ENCODE data around the gene LYL1. TPM values are rescaled to one million over a fixed set of nuclear protein-coding genes. Genes with fewer than 3 reads are reported as not detected.

The LYL1 gene
- total RNA-seq, 1 experiment from 2014 or later, result 0.63 TPM

DNA sequence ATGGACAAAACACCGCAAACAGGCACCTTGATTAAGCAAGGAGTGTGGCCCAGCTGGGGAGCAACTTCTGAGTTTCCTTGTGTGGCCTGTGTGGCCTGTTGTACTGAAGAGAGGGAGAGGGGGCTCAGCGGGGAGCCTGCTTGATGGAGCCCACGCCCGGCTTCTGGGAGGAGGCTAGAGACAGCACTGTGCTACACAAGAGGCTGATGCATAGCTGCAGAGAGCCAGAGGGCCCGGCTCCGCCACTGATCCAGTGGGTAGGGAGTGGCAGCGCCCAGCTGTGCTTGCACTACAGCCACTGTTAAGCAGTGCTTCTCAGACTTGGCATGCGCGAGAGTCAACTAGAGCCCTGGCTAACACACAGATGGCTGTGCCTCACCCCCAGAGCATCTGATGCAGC, 19.0 kb downstream of the LYL1 start:
- Histone ChIP-seq H2BK120ac (ENCODE audit: low read depth, low read length, poor library complexity, severe bottlenecking) (no peak overlapping the region), H2BK12ac (ENCODE audit: insufficient read length, low read depth, low read length) (no peak overlapping the region), H4K91ac (ENCODE audit: insufficient read length, low read depth, low read length) (no peak overlapping the region), H3K18ac (ENCODE audit: insufficient read length, low read depth, low read length) (no peak overlapping the region), H3K23me2 (ENCODE audit: insufficient read length, low read depth, low read length, poor library complexity, severe bottlenecking) (peaks cover 2% of the 10 kb centered on the region), H2BK20ac (ENCODE audit: low read depth, low read length, poor library complexity, severe bottlenecking) (no peak overlapping the region), H3K4ac (ENCODE audit: low read depth, low read length) (no peak overlapping the region), H2AFZ (ENCODE audit: low read length) (no peak overlapping the region), H2AK5ac (ENCODE audit: insufficient read length, low read length) (no peak overlapping the region), H3K9ac (ENCODE audit: extremely low read depth, insufficient read length, low read length) (no peak overlapping the region), H3K79me2 (ENCODE audit: insufficient read depth, low read length) (no peaks in the 10 kb centered on the region), H3T11ph (ENCODE audit: low read length) (no peak overlapping the region), H3K56ac (ENCODE audit: insufficient read length, low read depth, low read length) (no peak overlapping the region), H3K4me2 (ENCODE audit: insufficient read depth, insufficient read length, low read length) (no peak overlapping the region), H4K20me1 (ENCODE audit: control insufficient read depth, insufficient read depth, insufficient read length) (no peaks in the 10 kb centered on the region), H3K27ac (ENCODE audit: insufficient read length, low read depth, low read length) (no peak overlapping the region), H3K14ac (ENCODE audit: insufficient read depth, low read length) (no peak overlapping the region), H4K8ac (replicated peaks; ENCODE audit: insufficient read length, low read depth, low read length) (no peak overlapping the region), H2BK15ac (ENCODE audit: low read depth, low read length) (no peak overlapping the region), H2BK5ac (ENCODE audit: insufficient read length, low read length) (no peak overlapping the region), H3K23ac (ENCODE audit: insufficient read length, low read depth, low read length) (no peak overlapping the region), H3K27me3 (ENCODE audit: insufficient read depth, low read length) (no peaks in the 10 kb centered on the region; the same call in 1 of the 2 replicates), H3K9me3 (ENCODE audit: control insufficient read depth, low read depth, low read length) (no peaks in the 10 kb centered on the region), H3K79me1 (ENCODE audit: insufficient read depth, low read depth, low read length, poor library complexity, severe bottlenecking) (no peaks in the 10 kb centered on the region), H4K5ac (ENCODE audit: insufficient read length, low read depth, low read length) (no peak overlapping the region), H3K4me1 (ENCODE audit: insufficient read depth, low read length) (peaks cover 5% of the 10 kb centered on the region; the same call in 1 of the 2 replicates)
- Mint-ChIP-seq H3K9me3 (no peaks in the 10 kb centered on the region), H3K4me3 (no peak overlapping the region), H3K27me3 (ENCODE audit: low read depth) (peaks cover 56% of the 10 kb centered on the region), H3K27ac (no peak overlapping the region), H3K4me1 (peaks cover 14 to 43% of the 10 kb centered on the region in 2 experiments), H3K36me3 (ENCODE audit: insufficient read depth in 1 of 3, low read depth in 3 of 3) (no peaks in the 10 kb centered on the region)
- DNase-seq, result no peak
- WGBS (ENCODE audit: extremely low coverage, insufficient read length, low lambda C conversion rate), result no CpG with 5 or more reads among the region's 9 CpGs
- TF ChIP-seq, protein P1, sequence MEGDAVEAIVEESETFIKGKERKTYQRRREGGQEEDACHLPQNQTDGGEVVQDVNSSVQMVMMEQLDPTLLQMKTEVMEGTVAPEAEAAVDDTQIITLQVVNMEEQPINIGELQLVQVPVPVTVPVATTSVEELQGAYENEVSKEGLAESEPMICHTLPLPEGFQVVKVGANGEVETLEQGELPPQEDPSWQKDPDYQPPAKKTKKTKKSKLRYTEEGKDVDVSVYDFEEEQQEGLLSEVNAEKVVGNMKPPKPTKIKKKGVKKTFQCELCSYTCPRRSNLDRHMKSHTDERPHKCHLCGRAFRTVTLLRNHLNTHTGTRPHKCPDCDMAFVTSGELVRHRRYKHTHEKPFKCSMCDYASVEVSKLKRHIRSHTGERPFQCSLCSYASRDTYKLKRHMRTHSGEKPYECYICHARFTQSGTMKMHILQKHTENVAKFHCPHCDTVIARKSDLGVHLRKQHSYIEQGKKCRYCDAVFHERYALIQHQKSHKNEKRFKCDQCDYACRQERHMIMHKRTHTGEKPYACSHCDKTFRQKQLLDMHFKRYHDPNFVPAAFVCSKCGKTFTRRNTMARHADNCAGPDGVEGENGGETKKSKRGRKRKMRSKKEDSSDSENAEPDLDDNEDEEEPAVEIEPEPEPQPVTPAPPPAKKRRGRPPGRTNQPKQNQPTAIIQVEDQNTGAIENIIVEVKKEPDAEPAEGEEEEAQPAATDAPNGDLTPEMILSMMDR (conservative IDR thresholded peaks at IDR 0.05), result no peak

Measured in H9 (cell line).